ENCODE data around the gene PRDM11. TPM values are rescaled to one million over a fixed set of nuclear protein-coding genes. Genes with fewer than 3 reads are reported as not detected.
"Not testable (repeated sequence)": the region's sequence is repeated elsewhere in the genome, so short reads cannot be mapped to it uniquely, and the experiment has no call there.

PRDM11 gene
- total RNA-seq, 1 donor from 2014 or later: 15.2 TPM

DNA sequence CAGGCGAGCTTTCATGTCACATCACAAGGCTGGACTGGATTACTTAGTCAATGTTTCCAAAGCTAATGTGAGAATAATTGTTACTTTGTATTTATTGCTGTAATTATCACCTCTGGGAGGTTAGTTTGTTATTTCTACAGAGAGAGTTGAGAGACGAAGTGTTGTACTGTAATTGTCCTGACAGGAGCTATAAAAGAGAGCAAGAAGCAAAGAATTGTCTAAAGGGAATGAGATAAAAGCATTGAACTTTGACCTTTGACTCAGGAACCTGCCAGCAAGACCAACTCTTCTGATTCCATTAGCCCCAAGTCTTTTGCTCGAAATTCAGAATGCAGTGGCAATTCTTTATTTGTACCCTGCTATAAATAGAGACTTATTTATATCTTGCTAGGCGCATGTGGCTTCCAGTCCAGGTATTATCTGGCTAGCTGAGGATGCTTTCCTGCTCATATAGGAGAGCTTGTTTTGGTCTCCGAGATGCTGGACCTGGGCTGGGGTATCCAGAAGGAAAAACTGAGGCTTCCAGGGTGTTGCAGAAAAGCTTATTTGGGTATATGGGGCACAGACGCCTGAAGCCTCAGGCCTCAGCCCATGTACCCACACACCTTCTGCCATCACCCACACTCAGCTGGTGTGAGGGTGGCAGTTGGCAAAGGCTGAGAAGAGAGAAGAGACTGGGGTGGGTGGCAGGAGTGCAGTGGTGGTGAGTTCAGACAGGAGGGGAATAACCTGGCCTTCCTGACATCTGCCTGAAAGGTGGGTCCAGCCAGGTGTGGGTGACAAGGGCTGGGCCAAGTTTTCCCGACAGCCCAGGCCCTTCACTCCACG is 99.0 kb downstream of the PRDM11 start:
- H3K27ac ChIP-seq: no peak overlapping the region
- no peaks in the 10 kb centered on the region for H3K27me3 ChIP-seq
- no peaks in the 10 kb centered on the region for H3K36me3 ChIP-seq
- DNase-seq (ENCODE audit: extremely low spot score in 2 of 2): no peak
- intact Hi-C loops (cut with DNase I): loop anchor here (1.0 kb wide), 1 partner anchor 76 kb away; no protein-coding TSS in a partner anchor
- H3K9me3 ChIP-seq: no peaks in the 10 kb centered on the region
- TF ChIP-seq, protein P1, sequence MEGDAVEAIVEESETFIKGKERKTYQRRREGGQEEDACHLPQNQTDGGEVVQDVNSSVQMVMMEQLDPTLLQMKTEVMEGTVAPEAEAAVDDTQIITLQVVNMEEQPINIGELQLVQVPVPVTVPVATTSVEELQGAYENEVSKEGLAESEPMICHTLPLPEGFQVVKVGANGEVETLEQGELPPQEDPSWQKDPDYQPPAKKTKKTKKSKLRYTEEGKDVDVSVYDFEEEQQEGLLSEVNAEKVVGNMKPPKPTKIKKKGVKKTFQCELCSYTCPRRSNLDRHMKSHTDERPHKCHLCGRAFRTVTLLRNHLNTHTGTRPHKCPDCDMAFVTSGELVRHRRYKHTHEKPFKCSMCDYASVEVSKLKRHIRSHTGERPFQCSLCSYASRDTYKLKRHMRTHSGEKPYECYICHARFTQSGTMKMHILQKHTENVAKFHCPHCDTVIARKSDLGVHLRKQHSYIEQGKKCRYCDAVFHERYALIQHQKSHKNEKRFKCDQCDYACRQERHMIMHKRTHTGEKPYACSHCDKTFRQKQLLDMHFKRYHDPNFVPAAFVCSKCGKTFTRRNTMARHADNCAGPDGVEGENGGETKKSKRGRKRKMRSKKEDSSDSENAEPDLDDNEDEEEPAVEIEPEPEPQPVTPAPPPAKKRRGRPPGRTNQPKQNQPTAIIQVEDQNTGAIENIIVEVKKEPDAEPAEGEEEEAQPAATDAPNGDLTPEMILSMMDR (IDR thresholded peaks at IDR 0.05): no peak
- no peak for TF ChIP-seq POLR2A (IDR thresholded peaks at IDR 0.05)
- TF ChIP-seq POLR2AphosphoS5 (IDR thresholded peaks at IDR 0.05; ENCODE audit: insufficient read depth in 1 of 2, low read depth in 1 of 2): no peak
- H3K4me3 ChIP-seq: no peak overlapping the region
- no peaks in the 10 kb centered on the region for H3K4me1 ChIP-seq

DNA sequence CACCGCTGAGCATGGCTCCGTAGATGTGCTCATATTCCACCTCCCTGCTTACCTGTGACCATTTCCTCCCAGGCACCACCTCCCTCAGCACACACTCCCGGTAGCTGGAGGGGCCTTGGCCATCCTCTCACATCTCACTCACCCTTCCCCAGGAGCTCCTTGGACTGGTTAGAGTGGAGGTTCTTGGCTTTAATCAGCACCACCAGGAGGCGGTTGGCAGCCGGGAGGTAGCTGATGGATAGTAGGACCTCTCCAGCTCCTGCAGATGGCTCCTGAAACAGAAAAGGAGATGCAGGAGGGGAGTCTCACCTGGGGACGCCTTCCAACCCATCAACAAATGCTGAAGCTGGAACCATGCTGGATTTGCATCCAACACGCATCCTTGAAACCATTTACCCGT is 99.8 kb downstream of the PRDM11 start:
- intact Hi-C loops (cut with DNase I): no loop called here
- no peak overlapping the region for H3K27ac ChIP-seq
- H3K36me3 ChIP-seq: no peaks in the 10 kb centered on the region
- H3K4me1 ChIP-seq: no peaks in the 10 kb centered on the region
- TF ChIP-seq POLR2A (IDR thresholded peaks at IDR 0.05) (no peak), POLR2AphosphoS5 (IDR thresholded peaks at IDR 0.05; ENCODE audit: insufficient read depth in 1 of 2, low read depth in 1 of 2) (no peak)
- TF ChIP-seq, protein P1 (IDR thresholded peaks at IDR 0.05): no peak
- no peak for DNase-seq (ENCODE audit: extremely low spot score in 2 of 2)
- H3K9me3 ChIP-seq: no peaks in the 10 kb centered on the region
- no peaks in the 10 kb centered on the region for H3K27me3 ChIP-seq
- H3K4me3 ChIP-seq: no peak overlapping the region

DNA sequence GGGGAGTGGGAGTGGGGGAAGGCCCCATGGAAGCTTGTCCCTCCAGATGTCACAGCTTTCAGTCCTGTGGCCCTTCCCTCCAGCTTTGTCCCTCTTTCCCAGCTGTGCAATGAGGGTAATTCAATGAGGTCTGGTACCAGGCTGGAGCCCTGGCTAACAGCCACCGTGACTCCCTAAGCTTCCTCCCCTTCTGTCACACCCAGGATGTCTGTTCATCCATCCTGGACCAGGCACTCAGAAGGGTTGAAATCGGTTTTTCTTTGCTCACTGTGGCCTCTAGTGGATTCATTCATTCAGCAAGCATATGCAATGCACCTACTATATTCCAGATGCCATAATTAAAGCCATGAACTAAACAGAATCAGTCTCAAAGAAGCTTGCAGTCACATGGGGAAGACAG is 101.0 kb downstream of the PRDM11 start:
- Histone ChIP-seq H3K9me3 (no peaks in the 10 kb centered on the region), H3K4me3 (no peak overlapping the region), H3K4me1 (no peaks in the 10 kb centered on the region), H3K27me3 (no peaks in the 10 kb centered on the region), H3K27ac (no peak overlapping the region), H3K36me3 (no peaks in the 10 kb centered on the region)
- no peak for TF ChIP-seq POLR2AphosphoS5 (IDR thresholded peaks at IDR 0.05; ENCODE audit: insufficient read depth in 1 of 2, low read depth in 1 of 2)
- no peak for TF ChIP-seq POLR2A (IDR thresholded peaks at IDR 0.05)
- TF ChIP-seq, protein P1 (IDR thresholded peaks at IDR 0.05): no peak
- no peak for DNase-seq (ENCODE audit: extremely low spot score in 2 of 2)
- intact Hi-C loops (cut with DNase I): no loop called here

DNA sequence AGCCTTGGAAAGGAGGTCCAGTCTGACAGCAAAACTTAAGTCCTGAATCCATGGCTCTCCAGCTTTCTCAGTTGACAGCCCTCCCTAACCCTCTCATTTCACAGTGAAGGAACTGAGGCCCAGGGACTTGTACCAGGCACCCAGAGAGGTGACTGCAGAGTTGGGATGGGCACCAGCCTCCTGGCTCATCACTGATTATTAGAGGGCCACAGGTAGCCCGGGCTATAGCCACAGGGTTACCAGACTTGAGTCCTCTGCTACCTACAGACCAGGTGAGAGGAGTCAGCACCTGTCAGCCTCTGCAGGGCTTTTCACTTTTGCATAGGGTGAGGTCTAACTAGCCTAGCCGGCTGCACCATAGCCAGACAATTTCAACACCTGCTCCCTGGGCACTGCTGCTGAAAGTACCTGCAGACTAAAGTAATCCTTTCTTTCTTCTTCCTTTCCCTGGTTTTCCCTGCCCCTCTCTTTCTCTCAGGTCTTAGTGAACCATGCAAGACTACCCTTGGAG is 102.1 kb downstream of the PRDM11 start:
- TF ChIP-seq POLR2AphosphoS5 (IDR thresholded peaks at IDR 0.05; ENCODE audit: insufficient read depth in 1 of 2, low read depth in 1 of 2): no peak
- TF ChIP-seq, protein P1 (IDR thresholded peaks at IDR 0.05): no peak
- no peak for TF ChIP-seq POLR2A (IDR thresholded peaks at IDR 0.05)
- intact Hi-C loops (cut with DNase I): no loop called here
- Histone ChIP-seq H3K27ac (no peak overlapping the region), H3K36me3 (no peaks in the 10 kb centered on the region), H3K4me3 (no peak overlapping the region), H3K4me1 (no peaks in the 10 kb centered on the region), H3K27me3 (no peaks in the 10 kb centered on the region), H3K9me3 (no peaks in the 10 kb centered on the region)
- DNase-seq (ENCODE audit: extremely low spot score in 2 of 2): no peak

DNA sequence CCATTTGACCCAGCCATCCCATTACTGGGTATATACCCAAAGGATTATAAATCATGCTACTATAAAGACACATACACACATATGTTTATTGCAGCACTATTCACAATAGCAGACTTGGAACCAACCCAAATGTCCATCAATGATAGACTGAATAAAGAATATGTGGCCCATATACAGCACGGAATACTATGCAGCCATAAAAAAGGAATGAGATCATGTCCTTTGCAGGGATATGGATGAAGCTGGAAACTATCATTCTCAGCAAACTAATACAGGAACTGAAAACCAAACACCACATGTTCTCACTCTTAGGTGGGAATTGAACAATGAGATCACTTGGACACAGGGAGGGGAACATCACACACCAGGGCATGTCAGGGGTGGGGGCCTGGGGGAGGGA is 102.9 kb downstream of the PRDM11 start:
- H3K27me3 ChIP-seq; H3K27ac ChIP-seq; DNase-seq (ENCODE audit: extremely low spot score in 2 of 2); intact Hi-C loops (cut with DNase I); H3K36me3 ChIP-seq; H3K9me3 ChIP-seq; H3K4me3 ChIP-seq; H3K4me1 ChIP-seq: not testable (repeated sequence)

Measured in vagina (tissue), 2 donors.